Astrocyte of the cerebellum (primary cell): ENCODE results near the gene TOR4A.
A peak's percentile ranks its signal among the peaks of the same experiment; 100 is the strongest.
"Not testable (repeated sequence)": the region's sequence is repeated elsewhere in the genome, so short reads cannot be mapped to it uniquely, and the experiment has no call there.

Experiments
- DNase-seq: peaks from one replicate; pipeline ENCODE4 v3.0.0-alpha.2; 2011; ENCODE audit warnings: low read depth
- H3K4me3 ChIP-seq: 2 replicates; pipeline ENCODE4 v1.5.1; 2011; ENCODE audit warnings: mild to moderate bottlenecking, low read depth, low read length, moderate library complexity
- CTCF ChIP-seq: IDR thresholded peaks from 2 replicates; pipeline ENCODE4 v1.5.1; 2012; ENCODE audit warnings: low read length, low read depth, moderate library complexity, mild to moderate bottlenecking; ENCODE audit errors: missing control alignments
- in situ Hi-C: cut with HindIII; loops from 2 replicates; pipeline ENCODE4 v1.10.0; 2017; ENCODE audit warnings: low sequenced_read_pairs

The TOR4A gene

GRCh38 chr9:137234758-137235423 lies 42.6 kb upstream of the TOR4A start:
- in situ Hi-C loops: no loop called here
- TF ChIP-seq CTCF: no peak
- no peak for DNase-seq
- no peak overlapping the region for H3K4me3 ChIP-seq

- in situ Hi-C loops: no loop called here
- DNase-seq: no peak
- H3K4me3 ChIP-seq: no peak overlapping the region
- no peak for TF ChIP-seq CTCF
Measured at GRCh38 chr9:137235424-137236237, 41.9 kb upstream of the TOR4A start.

- peak; percentile 98 for TF ChIP-seq CTCF
- H3K4me3 ChIP-seq: no peak overlapping the region
Measured at GRCh38 chr9:137236238-137236935, 41.1 kb upstream of the TOR4A start.

GRCh38 chr9:137236936-137237421 lies 40.5 kb upstream of the TOR4A start:
- no peak for TF ChIP-seq CTCF
- no peak overlapping the region for H3K4me3 ChIP-seq
- in situ Hi-C loops: no loop called here
- no peak for DNase-seq

More at GRCh38 chr9:137236238-137236935, 41.1 kb upstream of the TOR4A start:
- DNase-seq: peak; percentile 50
- in situ Hi-C loops: no loop called here

GRCh38 chr9:137237759-137238726 lies 39.5 kb upstream of the TOR4A start:
- no peak overlapping the region for H3K4me3 ChIP-seq
- in situ Hi-C loops: no loop called here
- TF ChIP-seq CTCF: no peak
- no peak for DNase-seq

- in situ Hi-C loops, DNase-seq: not testable (repeated sequence)
Measured at GRCh38 chr9:137239541-137240200, 37.9 kb upstream of the TOR4A start.

More at GRCh38 chr9:137239541-137240200, 37.9 kb upstream of the TOR4A start:
- H3K4me3 ChIP-seq: peak overlapping the region; percentile 61
